HG03139 (cell line): ENCODE results near the gene GNAO1.
"Not testable (repeated sequence)": the region's sequence is repeated elsewhere in the genome, so short reads cannot be mapped to it uniquely, and the experiment has no call there.

Experiments
- ATAC-seq: cut with Tn5 transposase; IDR thresholded peaks from one replicate; pipeline ENCODE4 v1.9.1; 2021; ENCODE audit not compliant: unreplicated experiment

Gene GNAO1

GRCh38 chr16:56357241-56357764, 166.0 kb downstream of the GNAO1 start:
- ATAC-seq = no peak

GRCh38 chr16:56357765-56358322, 166.6 kb downstream of the GNAO1 start:
- ATAC-seq = no peak

- ATAC-seq = no peak
Measured at GRCh38 chr16:56360117-56361008, 169.1 kb downstream of the GNAO1 start.

- ATAC-seq = no peak
Measured at GRCh38 chr16:56362057-56362655, 170.9 kb downstream of the GNAO1 start.

GRCh38 chr16:56362706-56363105, 171.4 kb downstream of the GNAO1 start:
- ATAC-seq = no peak

GRCh38 chr16:56363181-56363716, 172.0 kb downstream of the GNAO1 start:
- ATAC-seq = no peak

GRCh38 chr16:56363781-56364565, 172.7 kb downstream of the GNAO1 start:
- ATAC-seq = no peak

GRCh38 chr16:56364865-56365264, 173.6 kb downstream of the GNAO1 start:
- no peak for ATAC-seq

GRCh38 chr16:56365552-56365951, 174.3 kb downstream of the GNAO1 start:
- no peak for ATAC-seq

- no peak for ATAC-seq
Measured at GRCh38 chr16:56366945-56367344, 175.7 kb downstream of the GNAO1 start.

- no peak for ATAC-seq
Measured at GRCh38 chr16:56367764-56368163, 176.5 kb downstream of the GNAO1 start.

GRCh38 chr16:56368545-56368944, 177.3 kb downstream of the GNAO1 start:
- ATAC-seq = no peak

GRCh38 chr16:56369202-56369601, 177.9 kb downstream of the GNAO1 start:
- no peak for ATAC-seq

GRCh38 chr16:56370185-56370874, 179.0 kb downstream of the GNAO1 start:
- no peak for ATAC-seq

- ATAC-seq = no peak
Measured at GRCh38 chr16:56370875-56371659, 179.8 kb downstream of the GNAO1 start.

GRCh38 chr16:56371660-56371937, 180.3 kb downstream of the GNAO1 start:
- ATAC-seq = no peak

GRCh38 chr16:56372013-56372634, 180.8 kb downstream of the GNAO1 start:
- no peak for ATAC-seq

- no peak for ATAC-seq
Measured at GRCh38 chr16:56373003-56373402, 181.7 kb downstream of the GNAO1 start.

- not testable (repeated sequence) for ATAC-seq
Measured at GRCh38 chr16:56375792-56376191, 184.5 kb downstream of the GNAO1 start.
